ENCODE measurements around the gene EIF4ENIF1.
"Not testable (repeated sequence)": the region's sequence is repeated elsewhere in the genome, so short reads cannot be mapped to it uniquely, and the experiment has no call there.

The EIF4ENIF1 gene, protein sequence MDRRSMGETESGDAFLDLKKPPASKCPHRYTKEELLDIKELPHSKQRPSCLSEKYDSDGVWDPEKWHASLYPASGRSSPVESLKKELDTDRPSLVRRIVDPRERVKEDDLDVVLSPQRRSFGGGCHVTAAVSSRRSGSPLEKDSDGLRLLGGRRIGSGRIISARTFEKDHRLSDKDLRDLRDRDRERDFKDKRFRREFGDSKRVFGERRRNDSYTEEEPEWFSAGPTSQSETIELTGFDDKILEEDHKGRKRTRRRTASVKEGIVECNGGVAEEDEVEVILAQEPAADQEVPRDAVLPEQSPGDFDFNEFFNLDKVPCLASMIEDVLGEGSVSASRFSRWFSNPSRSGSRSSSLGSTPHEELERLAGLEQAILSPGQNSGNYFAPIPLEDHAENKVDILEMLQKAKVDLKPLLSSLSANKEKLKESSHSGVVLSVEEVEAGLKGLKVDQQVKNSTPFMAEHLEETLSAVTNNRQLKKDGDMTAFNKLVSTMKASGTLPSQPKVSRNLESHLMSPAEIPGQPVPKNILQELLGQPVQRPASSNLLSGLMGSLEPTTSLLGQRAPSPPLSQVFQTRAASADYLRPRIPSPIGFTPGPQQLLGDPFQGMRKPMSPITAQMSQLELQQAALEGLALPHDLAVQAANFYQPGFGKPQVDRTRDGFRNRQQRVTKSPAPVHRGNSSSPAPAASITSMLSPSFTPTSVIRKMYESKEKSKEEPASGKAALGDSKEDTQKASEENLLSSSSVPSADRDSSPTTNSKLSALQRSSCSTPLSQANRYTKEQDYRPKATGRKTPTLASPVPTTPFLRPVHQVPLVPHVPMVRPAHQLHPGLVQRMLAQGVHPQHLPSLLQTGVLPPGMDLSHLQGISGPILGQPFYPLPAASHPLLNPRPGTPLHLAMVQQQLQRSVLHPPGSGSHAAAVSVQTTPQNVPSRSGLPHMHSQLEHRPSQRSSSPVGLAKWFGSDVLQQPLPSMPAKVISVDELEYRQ

DNA sequence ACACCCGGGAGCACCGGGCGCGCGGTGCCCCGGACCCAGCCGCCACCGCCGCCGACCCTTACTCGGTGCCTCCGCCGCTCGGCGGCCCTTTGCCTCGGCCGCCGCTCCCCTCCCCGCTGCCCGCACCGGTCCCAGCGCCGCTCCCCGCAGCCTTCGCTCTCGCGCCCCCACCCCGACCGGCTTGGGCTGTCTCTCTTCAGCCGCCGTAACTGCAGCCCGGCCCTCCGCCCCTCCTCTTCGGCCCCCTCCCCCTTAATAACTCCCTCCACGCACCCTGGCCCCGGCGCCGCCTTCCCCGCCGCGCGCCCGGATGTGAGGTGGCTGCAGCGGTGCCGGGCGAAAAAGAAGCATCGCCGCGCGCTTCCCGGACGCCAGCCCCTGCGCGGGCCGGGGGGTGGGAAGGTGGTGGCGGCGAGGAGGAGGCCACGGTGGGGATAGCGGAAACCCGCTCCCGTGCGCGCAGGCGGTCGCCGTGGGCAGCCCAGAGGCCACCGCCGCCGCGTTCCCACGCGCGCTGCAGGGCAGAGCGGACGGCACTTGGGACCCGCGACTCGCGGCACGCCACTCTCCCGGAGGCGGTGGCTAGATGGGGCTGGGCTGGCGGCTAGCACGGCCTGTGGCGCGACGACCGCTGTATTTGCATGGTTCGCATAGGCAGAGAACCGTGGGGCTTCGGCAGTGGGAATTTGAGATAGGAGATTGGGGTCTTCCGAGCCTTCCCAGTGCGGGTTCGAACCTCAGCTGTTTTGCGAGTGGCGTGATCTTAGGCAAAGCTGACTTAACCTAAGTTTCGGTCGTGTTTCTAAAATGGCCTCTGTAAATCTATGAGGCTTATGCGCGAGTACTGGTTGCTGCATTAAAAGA is at the start of gene EIF4ENIF1:
TSS of gene EIF4ENIF1 (minus strand) at position 211 of the 864 bp plus-strand sequence. CDS start 1,124 bp downstream, outside the sequence.
- DNase-seq, result peak; percentile 77

DNA sequence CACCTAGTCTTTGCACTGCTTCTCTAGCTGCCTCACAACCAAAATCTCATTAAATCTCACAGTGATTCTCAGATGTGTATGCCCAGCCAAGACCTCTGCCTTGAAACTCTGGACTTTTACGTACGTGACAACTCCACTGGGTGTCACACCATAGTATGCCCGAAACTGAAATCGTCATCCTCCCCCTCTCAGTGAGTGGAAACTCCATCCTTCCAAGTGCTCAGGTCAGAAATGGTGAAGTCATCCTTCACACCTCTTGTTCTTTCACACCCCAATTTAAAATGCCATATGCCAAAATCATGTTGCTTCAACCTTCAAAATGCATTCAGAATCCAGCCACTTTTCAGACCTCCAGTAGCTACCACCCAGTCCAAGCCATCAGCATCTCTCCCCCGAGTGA is 49.2 kb upstream of the EIF4ENIF1 start:
- no peak for DNase-seq

DNA sequence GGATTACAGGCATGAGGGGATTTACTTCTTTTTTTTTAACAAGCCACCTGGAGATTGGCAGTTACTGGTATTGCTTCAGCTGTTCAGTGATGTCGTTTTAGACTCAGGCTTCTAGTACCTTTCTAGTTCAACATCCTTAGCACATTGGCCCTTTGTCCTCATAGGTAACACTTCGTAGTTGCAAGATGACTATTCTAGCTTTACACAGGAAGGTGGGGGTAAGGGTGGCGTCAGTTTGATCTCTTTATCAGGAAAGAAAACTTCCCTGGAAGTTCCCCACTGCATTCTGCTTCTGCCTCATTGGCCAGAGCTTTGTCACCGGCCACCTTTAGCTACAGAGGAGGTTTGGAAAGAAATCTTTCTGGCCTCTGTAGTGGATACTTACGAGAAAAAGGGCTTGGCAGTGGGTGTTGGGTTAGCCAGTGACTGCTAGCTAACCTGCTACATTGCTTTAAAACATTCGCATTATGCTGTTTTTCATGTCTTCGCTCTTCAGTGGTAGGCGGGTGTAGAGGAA is 47.4 kb upstream of the EIF4ENIF1 start:
- DNase-seq, result no peak

DNA sequence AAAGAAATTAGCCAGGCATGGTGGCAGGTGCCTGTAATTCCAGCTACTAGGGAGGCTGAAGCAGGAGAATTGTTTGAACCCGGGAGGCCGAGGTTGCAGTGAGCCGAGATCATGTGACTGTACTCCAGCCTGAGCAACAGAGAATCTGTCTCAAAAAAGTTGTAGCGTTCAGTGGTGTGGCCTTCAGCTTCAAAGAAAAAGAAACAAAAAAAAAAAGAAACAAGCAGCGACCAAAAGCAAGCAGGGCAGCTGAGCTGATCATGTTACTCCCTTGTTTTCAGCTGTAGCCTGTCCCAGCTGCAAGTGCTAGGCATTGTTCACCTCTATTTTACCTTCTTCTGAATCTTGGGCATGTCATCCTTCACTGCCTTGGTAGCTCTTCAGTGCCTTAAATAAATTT is 43.7 kb upstream of the EIF4ENIF1 start:
- DNase-seq, result no peak

DNA sequence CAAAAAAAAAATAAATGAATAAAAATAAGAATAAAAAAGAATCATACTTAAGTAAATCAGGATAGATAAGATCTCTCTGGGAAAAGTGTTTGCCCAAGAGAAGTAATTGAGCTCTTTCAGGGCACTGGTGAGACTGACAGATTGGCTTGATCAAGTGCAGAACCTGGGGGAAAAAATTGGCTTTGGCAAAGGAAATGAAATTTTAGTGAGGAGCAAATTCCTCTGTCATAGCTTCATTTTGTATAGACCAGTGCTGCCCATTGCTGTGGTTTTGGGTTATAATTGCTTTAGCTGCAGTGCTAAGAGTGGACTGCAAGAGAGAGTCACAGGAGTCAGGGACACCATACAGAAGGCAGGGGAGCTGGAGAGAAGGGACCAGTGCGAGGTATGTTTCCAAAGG is 42.4 kb upstream of the EIF4ENIF1 start:
- DNase-seq, result no peak

DNA sequence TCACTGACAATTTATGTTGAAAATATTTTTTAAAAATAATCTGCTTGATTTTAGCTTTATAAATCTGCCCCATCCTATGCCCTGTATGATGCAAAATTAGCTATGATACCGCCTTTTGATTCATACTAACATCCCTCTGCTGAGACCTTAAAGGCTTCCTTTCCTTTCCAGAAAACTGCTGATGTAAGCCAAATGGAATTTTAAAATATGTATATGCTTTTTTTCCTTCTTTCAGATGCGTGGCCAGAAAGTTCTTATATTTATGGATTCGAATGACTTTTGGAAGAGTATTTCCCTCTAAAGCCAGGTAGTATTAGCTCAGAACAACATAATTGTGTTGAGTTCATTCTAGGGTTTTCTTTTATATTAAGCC is 41.2 kb upstream of the EIF4ENIF1 start:
- no peak for DNase-seq

DNA sequence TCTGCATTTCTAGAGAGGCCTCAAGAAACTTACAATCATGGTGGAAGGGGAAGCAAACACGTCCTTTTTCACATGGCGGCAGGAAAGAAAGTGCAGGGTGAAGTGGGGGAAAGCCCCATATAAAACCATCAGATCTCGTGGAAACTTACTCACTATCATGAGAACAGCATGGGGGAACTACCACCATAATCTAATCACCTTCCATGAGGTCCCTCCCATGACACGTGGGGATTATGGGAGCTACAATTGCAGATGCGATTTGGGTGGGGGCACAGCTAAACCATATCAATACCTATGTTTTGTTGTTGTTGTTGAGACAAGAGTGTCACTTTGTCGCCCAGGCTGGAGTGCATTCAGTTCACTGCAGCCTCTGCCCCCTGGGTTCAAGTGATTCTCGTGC is 36.6 kb upstream of the EIF4ENIF1 start:
- no peak for DNase-seq

DNA sequence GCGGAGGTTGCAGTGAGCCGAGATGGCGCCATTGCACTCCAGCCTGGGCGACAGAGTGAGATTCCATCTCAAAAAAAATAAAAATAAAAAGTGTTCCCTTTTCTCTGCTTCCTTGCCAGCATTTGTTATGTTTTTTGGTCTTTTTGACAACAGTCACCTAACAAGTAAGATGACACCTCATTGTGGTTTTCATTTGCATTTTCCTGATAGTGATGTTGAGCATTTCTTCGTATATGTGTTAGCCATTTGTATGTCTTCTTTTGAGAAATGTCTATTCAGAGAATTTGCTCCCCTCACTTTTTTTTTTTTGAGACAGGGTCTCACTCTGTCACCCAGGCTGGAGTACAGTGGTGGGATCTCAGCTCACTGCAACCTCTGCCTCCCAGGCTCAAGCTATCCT is 34.5 kb upstream of the EIF4ENIF1 start:
- DNase-seq, result not testable (repeated sequence)

DNA sequence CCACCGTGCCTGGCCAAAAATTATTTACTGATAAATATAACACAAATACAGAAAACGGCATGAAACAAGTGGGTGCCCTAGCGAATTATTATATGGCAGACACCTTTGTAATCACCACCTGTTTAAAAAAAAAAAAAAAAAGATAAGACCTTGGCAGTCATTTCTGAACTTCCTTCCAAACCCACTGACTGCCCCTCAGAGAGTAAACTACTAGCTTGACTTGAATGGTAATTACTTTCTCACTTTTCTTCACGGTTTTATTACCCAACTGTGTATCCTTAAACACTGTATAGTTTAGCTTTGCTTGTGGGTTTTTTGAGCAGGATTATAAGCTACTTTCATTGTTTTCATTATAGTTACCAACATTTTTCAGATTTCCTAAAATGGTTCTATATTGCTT is 30.4 kb upstream of the EIF4ENIF1 start:
- no peak for DNase-seq

DNA sequence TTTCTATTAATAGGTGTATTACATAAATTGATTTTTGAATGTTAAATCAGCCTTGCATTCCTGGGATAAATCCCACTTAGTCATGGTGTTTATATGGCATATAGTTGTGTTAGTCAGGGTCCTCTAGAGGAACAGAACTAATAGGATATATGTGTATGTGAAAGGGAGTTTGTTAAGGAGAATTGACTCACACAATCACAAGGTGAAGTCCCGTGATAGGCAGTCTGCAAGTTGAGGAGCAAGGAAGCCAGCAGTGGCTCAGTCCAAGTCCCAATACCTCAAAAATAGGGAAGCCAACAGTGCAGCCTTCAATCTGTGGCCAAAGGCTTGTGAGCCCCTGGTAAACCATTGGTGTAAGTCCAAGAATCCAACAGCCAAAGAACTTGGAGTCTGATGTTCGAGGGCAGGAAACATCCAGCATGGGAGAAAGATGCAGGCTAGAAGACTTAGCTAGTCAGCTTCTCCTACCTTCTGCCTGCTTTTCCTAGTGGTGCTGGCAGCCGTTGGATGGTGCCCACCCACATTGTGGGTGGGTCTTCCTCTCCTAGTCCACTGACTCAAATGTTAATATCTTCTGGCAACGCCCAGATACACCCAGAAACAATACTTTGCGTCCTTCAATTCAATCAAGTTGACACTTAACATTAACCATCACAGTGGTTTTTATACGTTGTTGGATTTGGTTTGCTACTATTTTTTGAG is 19.6 kb upstream of the EIF4ENIF1 start:
- no peak for DNase-seq

DNA sequence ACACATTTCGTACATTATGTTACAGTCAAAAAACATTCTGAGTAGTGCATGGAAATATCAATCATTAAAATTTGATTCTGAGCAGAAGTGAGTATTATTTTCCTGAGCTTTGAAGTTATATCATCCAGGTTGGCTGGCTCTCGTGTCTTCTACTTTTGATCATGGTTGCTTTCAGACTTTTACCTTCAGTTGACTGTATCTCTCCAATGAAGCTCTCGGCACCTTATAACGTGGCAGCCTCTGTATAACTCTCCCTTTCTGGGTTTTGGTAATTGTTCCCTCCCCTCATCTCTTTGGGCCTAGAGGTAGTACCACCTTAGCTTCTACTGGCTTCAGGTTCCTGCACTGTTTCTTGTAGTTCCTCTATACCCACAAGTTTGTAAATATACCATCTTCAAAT is 18.9 kb upstream of the EIF4ENIF1 start:
- DNase-seq, result no peak

DNA sequence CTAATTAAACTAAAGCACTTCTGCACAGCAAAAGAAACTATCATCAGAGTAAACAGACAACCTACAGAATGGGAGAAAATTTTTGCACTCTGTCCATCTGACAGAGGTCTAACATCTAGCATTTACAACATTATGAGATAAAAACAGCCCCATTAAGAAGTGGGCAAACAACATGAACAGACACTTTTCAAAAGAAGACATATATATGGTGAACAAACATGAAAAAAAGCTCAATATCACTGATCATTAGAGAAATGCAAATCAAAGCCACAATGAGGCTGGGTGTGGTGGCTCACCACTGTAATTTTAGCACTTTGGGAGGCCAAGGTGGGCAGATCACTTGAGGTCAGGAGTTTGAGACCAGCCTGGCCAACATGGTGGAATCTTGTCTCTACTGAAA is 17.9 kb upstream of the EIF4ENIF1 start:
- not testable (repeated sequence) for DNase-seq

DNA sequence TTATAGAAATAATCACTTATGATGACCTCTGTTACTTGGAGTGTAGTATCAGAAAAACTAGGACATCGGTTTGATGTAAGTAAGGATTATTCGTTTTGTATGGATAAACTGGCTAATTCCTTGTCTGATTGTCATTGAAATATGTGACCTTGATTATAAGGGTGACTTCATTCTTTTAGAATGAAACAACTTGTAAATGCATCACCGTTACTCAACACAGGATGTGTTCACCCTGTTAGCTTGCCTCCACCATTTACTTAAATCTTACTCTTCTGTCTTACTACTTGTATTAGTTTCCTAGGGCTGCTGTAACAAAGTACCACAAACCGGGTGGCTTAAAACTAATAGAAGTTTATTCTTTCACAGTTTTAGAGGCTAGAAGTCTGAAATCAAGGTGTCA is 14.6 kb upstream of the EIF4ENIF1 start:
- DNase-seq, result no peak

DNA sequence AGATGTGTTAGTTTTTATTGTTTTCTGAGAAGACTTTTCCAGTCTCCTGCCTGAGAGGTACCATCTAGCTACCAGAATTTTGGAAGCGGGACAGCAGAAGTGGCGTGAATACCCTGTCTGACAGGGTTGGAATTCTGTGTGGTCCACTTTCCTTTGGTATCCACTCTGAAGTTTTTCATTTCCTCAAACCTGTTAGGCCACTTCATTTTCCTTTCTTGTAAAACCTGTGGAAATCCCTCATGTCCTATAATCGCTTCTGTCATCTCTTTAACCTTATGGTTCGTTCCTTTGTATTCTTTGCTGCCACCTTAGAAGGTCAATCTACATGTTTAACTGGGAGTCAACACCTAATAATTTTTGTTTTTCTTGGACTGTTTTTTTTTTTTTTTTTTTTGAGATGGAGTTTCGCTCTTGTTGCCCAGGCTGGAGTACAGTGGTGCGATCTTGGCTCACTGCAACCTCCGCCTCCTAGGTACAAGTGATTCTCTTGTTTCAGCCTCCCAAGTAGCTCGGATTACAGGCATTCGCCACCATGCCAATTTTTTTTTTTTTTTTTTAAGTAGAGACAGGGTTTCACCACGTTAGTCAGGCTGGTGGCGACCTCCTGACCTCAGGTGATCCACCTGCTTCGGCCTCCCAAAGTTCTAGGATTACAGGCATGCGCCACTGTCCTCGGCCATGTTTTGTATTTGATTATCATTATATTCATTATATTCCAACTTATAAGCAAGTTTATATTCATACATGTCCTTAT is 13.7 kb upstream of the EIF4ENIF1 start:
- DNase-seq, result no peak

DNA sequence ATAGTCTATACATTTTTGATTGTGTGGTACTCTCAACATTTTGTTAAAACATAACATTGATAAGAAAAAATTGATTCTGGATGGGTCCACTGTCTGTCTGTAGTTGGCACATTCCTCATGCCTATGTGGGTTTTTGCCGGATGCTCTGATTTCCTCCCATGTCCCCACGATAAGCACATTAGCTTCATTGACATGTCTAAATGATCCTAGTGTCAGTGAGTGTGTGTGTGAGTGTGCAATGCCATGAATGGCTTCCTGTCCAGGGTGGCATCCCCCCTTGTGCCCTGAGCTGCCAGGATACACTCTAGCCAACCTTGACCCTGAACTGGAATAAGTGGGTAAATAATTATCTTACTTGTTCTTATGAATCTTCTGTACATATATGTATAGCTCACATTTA is 12.1 kb upstream of the EIF4ENIF1 start:
- no peak for DNase-seq

DNA sequence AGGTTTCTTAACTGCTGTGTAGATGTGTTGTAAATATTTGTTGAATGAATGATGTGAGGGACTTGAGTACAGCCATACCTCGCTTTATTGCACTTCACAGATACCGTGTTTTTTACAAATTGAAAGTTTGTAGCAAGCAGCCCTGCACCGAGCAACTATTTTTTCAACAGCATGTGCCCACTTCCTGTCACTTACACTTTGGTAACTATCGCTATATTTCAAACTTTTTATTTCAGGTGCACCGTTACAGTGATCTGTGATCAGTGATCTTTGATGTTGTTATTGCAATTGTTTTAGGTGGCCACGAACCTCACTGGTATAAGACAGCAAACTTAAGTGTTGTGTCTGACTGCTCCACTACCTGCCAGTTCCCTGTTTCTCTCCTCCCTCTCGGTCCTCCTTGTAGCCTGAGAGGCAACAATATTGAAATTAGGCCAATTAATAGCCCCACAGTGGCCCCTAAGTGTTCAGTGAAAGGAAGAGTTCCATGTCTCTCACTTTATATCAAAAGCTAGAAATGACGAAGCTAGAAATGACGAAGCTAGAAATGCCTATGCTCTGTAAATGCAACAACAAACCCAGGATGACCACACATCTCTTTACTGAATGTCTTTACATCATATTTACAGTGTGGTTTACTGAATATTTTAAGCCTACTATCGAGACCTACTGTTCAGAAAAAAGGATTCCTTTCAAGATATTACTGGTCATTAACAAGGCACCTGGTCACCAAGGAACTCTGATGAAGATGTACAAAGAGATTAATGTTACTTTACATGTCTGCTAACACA is 7.7 kb upstream of the EIF4ENIF1 start:
- no peak for DNase-seq

DNA sequence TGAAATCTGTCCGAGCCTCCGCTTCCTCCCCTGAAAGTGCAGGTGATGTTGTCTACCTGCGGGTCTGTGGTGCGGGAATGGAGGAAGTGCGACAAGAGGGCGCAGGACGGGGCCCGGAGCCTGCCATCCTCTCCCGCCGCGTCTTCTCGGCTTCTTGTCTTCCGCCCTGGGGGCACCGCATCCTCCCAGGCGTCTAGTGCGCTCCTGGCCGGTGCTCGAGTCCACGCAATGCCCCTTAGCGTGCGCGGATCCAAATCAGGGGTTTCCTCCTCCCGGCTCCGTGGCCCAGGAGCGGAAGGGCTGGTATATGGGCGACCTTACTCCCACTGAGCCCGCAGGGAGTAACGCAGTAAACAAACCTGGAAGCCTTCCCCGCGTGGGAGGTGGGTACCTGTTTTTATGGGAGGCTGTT is 7.1 kb upstream of the EIF4ENIF1 start:
- no peak for DNase-seq

DNA sequence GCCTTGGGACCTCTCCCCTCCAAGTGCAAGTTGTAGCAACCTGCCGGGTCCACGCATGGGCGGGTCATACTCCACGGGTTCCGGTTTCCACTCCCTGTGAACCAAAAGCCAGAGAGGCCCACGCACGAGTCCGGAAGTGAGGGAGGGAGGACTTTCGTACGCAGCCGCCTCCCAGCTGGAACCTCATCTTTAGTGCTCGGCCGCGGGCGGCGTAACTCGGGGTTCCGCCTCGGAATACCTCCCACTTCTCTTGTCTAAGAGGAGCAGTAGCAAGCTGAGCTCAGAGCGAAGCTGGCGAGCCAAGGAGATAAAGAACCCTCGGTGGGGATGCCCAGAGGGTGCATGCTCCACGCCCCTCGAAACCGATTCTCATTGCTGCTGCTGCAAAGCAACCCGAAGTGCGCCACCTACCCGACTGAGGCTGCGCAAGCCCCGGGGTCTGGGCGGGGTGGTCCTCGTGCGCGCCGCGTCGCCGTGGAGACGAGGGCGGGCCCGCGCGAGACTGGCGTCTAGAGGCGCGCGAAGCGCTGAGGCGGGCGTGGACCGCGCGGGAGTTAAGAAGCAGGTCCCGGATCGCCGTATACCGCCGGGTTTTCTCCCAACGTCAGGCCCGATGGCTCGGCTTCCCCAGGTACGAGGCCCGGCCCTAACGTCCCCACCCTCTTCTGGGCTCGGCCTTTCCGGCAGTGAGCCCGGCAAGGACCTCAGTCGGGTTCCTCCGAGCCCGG is 6.5 kb upstream of the EIF4ENIF1 start, which contains the start of gene SFI1:
TSS of gene SFI1 (plus strand) at position 530 of the 728 bp plus-strand sequence. CDS start 11,749 bp downstream, outside the sequence.
- DNase-seq, result peak; percentile 95

DNA sequence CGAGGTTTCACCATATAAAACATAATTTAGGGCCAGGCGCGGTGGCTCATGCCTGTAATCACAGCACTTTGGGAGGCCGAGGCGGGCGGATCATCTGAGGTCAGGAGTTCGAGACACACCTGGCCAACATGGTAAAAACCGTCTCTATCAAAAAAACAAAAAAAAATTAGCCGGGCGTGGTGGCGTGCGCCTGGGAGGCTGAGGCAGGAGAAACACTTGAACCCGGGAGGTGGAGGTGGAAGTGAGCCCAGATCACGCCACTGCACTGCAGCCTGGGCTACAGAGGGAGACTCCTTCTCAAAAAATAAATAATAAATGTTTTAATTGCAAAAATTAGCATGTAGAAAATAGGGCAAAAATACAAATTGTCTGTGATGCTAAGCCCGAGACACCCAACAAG is 5.7 kb upstream of the EIF4ENIF1 start:
- DNase-seq, result no peak

Data from activated CD4-positive, alpha-beta T cell treated with anti-CD3 and anti-CD28 coated beads for 1 hour (primary cell).